BE2C (cell line): Measurements from ENCODE around the gene KDM2B.

Experiments
- DNase-seq: peaks from one replicate; pipeline ENCODE4 v3.0.0-alpha.2; 2020
- H3K27me3 ChIP-seq: fragments of 250-450 bp; sonication (Bioruptor Pico); 2 replicates; pipeline ENCODE4 v1.5.1; 2020; ENCODE audit warnings: mild to moderate bottlenecking
- H3K36me3 ChIP-seq: fragments of 250-450 bp; sonication (Bioruptor Pico); 2 replicates; pipeline ENCODE4 v1.5.1; 2020; ENCODE audit warnings: mild to moderate bottlenecking
- H3K4me1 ChIP-seq: fragments of 250-450 bp; sonication (Bioruptor Pico); 2 replicates; pipeline ENCODE4 v1.5.1; 2020
- H3K4me3 ChIP-seq: 2 replicates; pipeline ENCODE4 v1.5.1; 2011; ENCODE audit warnings: low read depth, low read length
- H3K9me3 ChIP-seq: fragments of 250-450 bp; sonication (Bioruptor Pico); 2 replicates; pipeline ENCODE4 v1.5.1; 2020
- CTCF ChIP-seq: IDR thresholded peaks from 2 replicates; pipeline ENCODE4 v1.5.1; 2012; ENCODE audit warnings: mild to moderate bottlenecking, low read depth, low read length

Gene KDM2B

DNA sequence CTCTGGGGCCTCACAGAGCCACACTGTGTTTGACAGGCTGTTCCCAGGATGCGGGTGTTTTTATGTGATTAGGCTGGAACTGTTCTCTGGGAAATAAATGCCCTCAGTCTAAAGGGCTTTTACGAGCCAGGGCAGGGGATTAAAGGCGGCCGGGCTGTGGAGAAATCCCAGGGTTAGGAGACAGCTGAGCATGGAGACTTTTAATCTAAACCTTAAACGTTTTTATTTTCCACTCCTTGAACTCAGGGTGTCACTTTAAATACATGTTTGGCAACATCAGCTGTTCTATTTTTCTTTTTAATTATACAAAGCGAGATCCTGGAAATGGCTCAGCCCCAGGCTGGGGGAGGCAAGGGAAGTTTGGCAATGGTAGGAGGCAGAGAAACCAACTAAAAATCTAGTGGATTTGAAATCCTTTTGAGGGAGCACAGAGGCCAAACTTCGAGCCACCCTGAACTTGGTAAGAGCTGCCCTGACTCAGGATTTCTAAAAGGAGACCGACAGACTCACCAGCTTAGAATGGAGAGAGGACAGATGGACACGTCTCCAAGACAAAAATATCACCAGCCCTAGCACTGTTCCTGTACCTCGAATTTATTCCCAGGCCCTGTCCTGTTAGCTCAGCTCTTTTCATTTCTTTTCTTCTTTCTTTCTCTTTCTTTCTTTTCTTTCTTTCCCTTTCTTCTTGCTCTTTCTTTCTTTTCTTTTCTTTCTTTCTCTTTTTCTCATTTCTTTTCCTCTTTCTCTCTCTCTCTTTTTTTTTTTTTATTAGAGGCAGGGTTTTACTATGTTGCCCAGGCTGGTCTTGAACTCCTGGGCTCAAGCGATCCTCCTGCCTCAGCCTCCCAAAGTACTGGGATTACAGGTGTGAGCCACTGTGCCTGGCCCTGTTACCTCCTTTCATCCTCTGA, 29.7 kb upstream of the KDM2B start:
- Histone ChIP-seq H3K4me1 (no peaks in the 10 kb centered on the region), H3K27me3 (no peaks in the 10 kb centered on the region), H3K4me3 (no peak overlapping the region), H3K36me3 (no peaks in the 10 kb centered on the region), H3K9me3 (no peaks in the 10 kb centered on the region)
- TF ChIP-seq CTCF: no peak
- no peak for DNase-seq

DNA sequence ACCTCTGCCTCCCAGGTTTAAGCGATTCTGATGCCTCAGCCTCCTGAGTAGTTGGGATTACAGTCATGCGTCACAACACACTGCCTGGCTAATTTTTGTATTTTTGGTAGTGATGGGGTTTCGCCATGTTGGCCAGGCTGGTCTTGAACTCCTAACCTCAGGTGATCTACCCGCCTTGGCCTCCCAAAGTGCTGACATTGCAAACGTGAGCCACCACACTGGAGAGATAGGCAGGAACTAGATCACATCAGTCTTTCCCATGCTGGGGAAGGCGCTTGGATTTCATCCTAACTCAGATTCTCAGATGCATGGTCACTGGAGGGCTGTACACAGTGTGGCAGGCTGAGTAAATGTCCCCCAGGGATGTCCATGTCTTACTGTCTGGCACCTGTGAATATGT, 27.5 kb upstream of the KDM2B start:
- H3K4me3 ChIP-seq: no peak overlapping the region
- no peak for TF ChIP-seq CTCF
- H3K27me3 ChIP-seq: no peaks in the 10 kb centered on the region
- no peaks in the 10 kb centered on the region for H3K9me3 ChIP-seq
- H3K36me3 ChIP-seq: no peaks in the 10 kb centered on the region
- H3K4me1 ChIP-seq: no peaks in the 10 kb centered on the region
- no peak for DNase-seq

GRCh38 chr12:121603581-121603980, 22.8 kb upstream of the KDM2B start:
- Histone ChIP-seq H3K4me3 (no peak overlapping the region), H3K4me1 (no peaks in the 10 kb centered on the region)
- TF ChIP-seq CTCF: no peak

DNA sequence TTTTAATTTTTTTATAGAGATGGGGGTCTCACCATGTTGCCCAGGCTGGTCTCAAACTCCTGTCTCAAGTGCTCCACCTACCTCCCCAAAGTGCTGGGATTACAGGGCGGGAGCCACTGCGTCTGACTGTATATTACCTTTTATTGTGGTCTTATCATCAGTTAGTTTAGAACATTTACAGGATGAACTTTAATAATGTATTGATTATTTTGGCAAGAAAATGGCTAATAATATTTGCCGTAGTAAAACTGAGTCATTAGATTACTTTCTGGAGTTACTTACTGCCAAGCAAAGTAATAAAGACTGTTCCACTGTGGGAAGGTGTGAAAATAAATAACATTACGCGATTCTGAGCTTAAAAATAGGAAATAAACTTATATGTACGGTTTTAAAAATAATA, 21.9 kb upstream of the KDM2B start:
- TF ChIP-seq CTCF: no peak

More at GRCh38 chr12:121603581-121603980, 22.8 kb upstream of the KDM2B start:
- H3K36me3 ChIP-seq: no peaks in the 10 kb centered on the region
- H3K9me3 ChIP-seq: no peaks in the 10 kb centered on the region
- H3K27me3 ChIP-seq: no peaks in the 10 kb centered on the region
- no peak for DNase-seq

DNA sequence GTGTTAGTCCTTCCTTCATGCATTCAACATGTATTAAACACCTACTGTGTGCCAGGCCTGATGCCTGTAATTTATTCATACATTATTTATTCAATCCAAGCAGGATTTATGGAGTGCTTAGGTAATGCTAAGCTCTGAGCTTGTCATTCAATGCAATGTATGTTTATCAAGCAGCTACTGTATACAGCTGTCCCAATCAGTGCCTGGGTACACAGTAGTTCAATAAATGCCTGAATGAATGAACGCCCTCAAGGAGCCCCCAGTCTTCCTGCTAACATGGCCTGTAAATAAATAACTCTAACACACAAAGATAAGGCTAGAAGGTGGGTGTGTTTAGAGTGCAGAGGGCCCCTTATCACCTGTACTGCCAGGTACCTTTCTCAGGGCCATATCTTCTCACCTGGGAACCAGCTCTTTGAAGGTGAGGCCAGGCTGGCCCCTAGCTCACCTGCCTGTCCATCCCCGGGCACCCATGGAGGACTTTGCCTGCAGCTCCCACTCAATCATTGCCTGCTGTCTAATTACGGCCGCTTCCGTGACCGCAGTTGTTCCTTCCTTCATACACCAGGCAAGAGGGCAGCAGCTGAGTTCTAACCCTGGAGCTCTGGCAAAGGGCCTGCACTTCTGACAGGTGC, 20.0 kb upstream of the KDM2B start:
- no peak for TF ChIP-seq CTCF
- Histone ChIP-seq H3K4me3 (no peak overlapping the region), H3K4me1 (no peaks in the 10 kb centered on the region), H3K27me3 (no peaks in the 10 kb centered on the region), H3K36me3 (no peaks in the 10 kb centered on the region), H3K9me3 (no peaks in the 10 kb centered on the region)
- DNase-seq: no peak

More for the DNA sequence above, 21.9 kb upstream of the KDM2B start:
- no peaks in the 10 kb centered on the region for H3K27me3 ChIP-seq
- H3K9me3 ChIP-seq: no peaks in the 10 kb centered on the region
- H3K4me1 ChIP-seq: no peaks in the 10 kb centered on the region
- H3K36me3 ChIP-seq: no peaks in the 10 kb centered on the region
- DNase-seq: no peak
- no peak overlapping the region for H3K4me3 ChIP-seq

GRCh38 chr12:121596526-121596925, 15.7 kb upstream of the KDM2B start:
- H3K4me1 ChIP-seq: no peaks in the 10 kb centered on the region
- DNase-seq: no peak
- H3K4me3 ChIP-seq: no peak overlapping the region
- H3K9me3 ChIP-seq: no peaks in the 10 kb centered on the region
- H3K36me3 ChIP-seq: no peaks in the 10 kb centered on the region
- no peaks in the 10 kb centered on the region for H3K27me3 ChIP-seq
- no peak for TF ChIP-seq CTCF
